Peyer's patch (tissue), 4 donors: ENCODE data around the gene ADSS2.

ENCODE experiments used
- CTCF ChIP-seq, 6 experiments: fragments of 450-650 bp in 4 of 6; fragments of 200-600 bp in 2 of 6; sonication (generic) in 1 of 6; IDR thresholded peaks; one replicate each; pipeline ENCODE4 v1.5.1; 2017 to 2019; ENCODE audit warnings: antibody characterized with exemption in 6 of 6, mild to moderate bottlenecking in 3 of 6, moderate library complexity in 1 of 6
- POLR2A ChIP-seq, 2 donors: fragments of 450-650 bp; IDR thresholded peaks; one replicate each; pipeline ENCODE4 v1.5.1; 2017; ENCODE audit warnings: antibody characterized with exemption in 2 of 2, mild to moderate bottlenecking in 2 of 2, moderate library complexity in 2 of 2

DNA sequence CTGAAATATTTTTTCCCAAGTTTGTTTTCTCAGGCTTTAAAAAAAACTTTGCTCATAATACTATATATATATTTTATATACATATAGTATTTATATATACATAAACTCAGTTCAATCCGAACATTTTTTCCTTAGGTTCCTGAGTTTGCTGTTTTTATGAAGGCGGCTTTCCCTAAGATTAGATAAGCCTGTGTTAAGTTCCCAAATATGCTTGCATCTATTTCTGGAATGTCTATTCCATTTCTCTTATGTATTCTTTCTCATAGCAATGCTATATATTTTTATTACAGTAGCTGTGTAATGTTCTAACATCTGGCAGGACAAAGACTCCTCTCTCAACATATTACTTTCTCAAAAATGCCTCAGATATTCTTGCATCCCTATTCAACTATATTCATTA is 45.9 kb downstream of the ADSS2 start:
- TF ChIP-seq CTCF (IDR thresholded peaks at IDR 0.05) (no peak), POLR2A (IDR thresholded peaks at IDR 0.05) (no peak)
